ENCODE data around the gene CLRN2.

Gene CLRN2

GRCh38 chr4:17514865-17515264, at the start of gene CLRN2:
Gene CLRN2, plus strand, starts transcription at chr4:17515165. Its CDS starts 102 bp downstream, at chr4:17515267.
- no peak for DNase-seq (ENCODE audit: low read depth)

GRCh38 chr4:17468619-17469221, 46.2 kb upstream of the CLRN2 start:
- peak; percentile 40 for DNase-seq (ENCODE audit: low read depth)

GRCh38 chr4:17469931-17470674, 44.9 kb upstream of the CLRN2 start:
- peak; percentile 11 for DNase-seq (ENCODE audit: low read depth)

GRCh38 chr4:17475481-17475880, 39.5 kb upstream of the CLRN2 start:
- peak; percentile 54 for DNase-seq (ENCODE audit: low read depth)

- DNase-seq (ENCODE audit: low read depth) = no peak
Measured at GRCh38 chr4:17476853-17477252, 38.1 kb upstream of the CLRN2 start.

- no peak for DNase-seq (ENCODE audit: low read depth)
Measured at GRCh38 chr4:17477774-17478472, 37.0 kb upstream of the CLRN2 start.

GRCh38 chr4:17480210-17480927, 34.6 kb upstream of the CLRN2 start:
- no peak for DNase-seq (ENCODE audit: low read depth)

GRCh38 chr4:17480955-17481354, 34.0 kb upstream of the CLRN2 start:
- DNase-seq (ENCODE audit: low read depth) = no peak

GRCh38 chr4:17482716-17483115, 32.2 kb upstream of the CLRN2 start:
- no peak for DNase-seq (ENCODE audit: low read depth)

- DNase-seq (ENCODE audit: low read depth) = no peak
Measured at GRCh38 chr4:17489123-17489522, 25.8 kb upstream of the CLRN2 start.

GRCh38 chr4:17489721-17490120, 25.2 kb upstream of the CLRN2 start:
- no peak for DNase-seq (ENCODE audit: low read depth)

GRCh38 chr4:17490575-17491059, 24.3 kb upstream of the CLRN2 start:
- DNase-seq (ENCODE audit: low read depth) = no peak

GRCh38 chr4:17491196-17491595, 23.8 kb upstream of the CLRN2 start:
- DNase-seq (ENCODE audit: low read depth) = no peak

GRCh38 chr4:17492058-17492741, 22.8 kb upstream of the CLRN2 start:
- DNase-seq (ENCODE audit: low read depth) = no peak

GRCh38 chr4:17492876-17493275, 22.1 kb upstream of the CLRN2 start:
- DNase-seq (ENCODE audit: low read depth) = no peak

- no peak for DNase-seq (ENCODE audit: low read depth)
Measured at GRCh38 chr4:17493619-17494018, 21.3 kb upstream of the CLRN2 start.

GRCh38 chr4:17494258-17495190, 20.4 kb upstream of the CLRN2 start:
- peak; percentile 76 for DNase-seq (ENCODE audit: low read depth)

- peak; percentile 35 for DNase-seq (ENCODE audit: low read depth)
Measured at GRCh38 chr4:17497890-17498523, 17.0 kb upstream of the CLRN2 start.

- DNase-seq (ENCODE audit: low read depth) = no peak
Measured at GRCh38 chr4:17500574-17500973, 14.4 kb upstream of the CLRN2 start.

- peak; percentile 36 for DNase-seq (ENCODE audit: low read depth)
Measured at GRCh38 chr4:17502756-17503155, 12.2 kb upstream of the CLRN2 start.

Measured in iris pigment epithelial cell (primary cell).